Ishikawa (cell line): ENCODE measurements around the gene YTHDF2.

Experiments
- CEBPB ChIP-seq: IDR thresholded peaks from 2 replicates; pipeline ENCODE4 v1.6.1; 2012
- ZBTB7A ChIP-seq: IDR thresholded peaks from 2 replicates; pipeline ENCODE4 v1.6.1; 2012; ENCODE audit warnings: low read depth

GRCh38 chr1:28789412-28789811, 52.7 kb downstream of the YTHDF2 start:
- no peak for TF ChIP-seq ZBTB7A
- no peak for TF ChIP-seq CEBPB
